K562 (cell line): Measurements from ENCODE around the gene COX6B2. TPM values are rescaled to one million over a fixed set of nuclear protein-coding genes. Genes with fewer than 3 reads are reported as not detected.

ENCODE experiments used
- ATAC-seq: fragments of 200-7000 bp; cut with Tn5 transposase; 3 replicates; pipeline ENCODE4 v1.9.1; 2020; ENCODE audit warnings: moderate library complexity
- BruUV-seq: library from RNA; stranded (reverse); fragments of 400-500 nt; replicated peaks from 2 replicates; lab custom pipeline; 2021; lab: Mats Ljungman, UMichigan
- CTCF ChIA-PET: fragments of 300-600 bp; formaldehyde crosslinking; extraction: SDS; loops from one replicate; lab custom pipeline; 2021; ENCODE audit warnings: low intra/inter-chr PET ratio; lab: Yijun Ruan, JAX
- POLR2A ChIA-PET: fragments of 300-600, 350-650 bp; sonication (Branson Sonifier 250); formaldehyde crosslinking; extraction: SDS; loops from one replicate; lab custom pipeline; 2021; ENCODE audit warnings: antibody characterized with exemption, inconsistent platforms; lab: Yijun Ruan, JAX
- DNase-seq, 4 experiments: peaks; one replicate each; pipeline versions ENCODE4 v3.0.0 to v3.0.0-alpha.2; 2011 to 2018; ENCODE audit warnings: low spot score in 3 of 4, mixed read lengths in 3 of 4; ENCODE audit errors: extremely low read depth in 1 of 4
- FAIRE-seq: peaks from 2 replicates; lab custom pipeline; 2011; peaks lifted over from hg19 to GRCh38; lab: Jason Lieb, UNC
- H2AFZ ChIP-seq: 2 replicates; pipeline ENCODE4 v1.6.0; 2011; ENCODE audit warnings: low read depth, low read length, control low read depth, inconsistent platforms
- H3K27ac ChIP-seq: fragments of 200-600 bp; 3 replicates; pipeline ENCODE4 v1.8.0; 2011; ENCODE audit warnings: low read depth, mild to moderate bottlenecking, control low read depth, inconsistent platforms, low read length, moderate library complexity, mixed read lengths; ENCODE audit errors: extremely low read depth
- H3K27me3 ChIP-seq, 2 experiments: fragments of 300-600 bp in 1 of 2; 2 replicates in 1 of 2; 3 replicates in 1 of 2; pipeline versions ENCODE4 v1.6.0 to v1.8.0; 2011; ENCODE audit warnings: inconsistent platforms in 2 of 2, low read length in 2 of 2, mild to moderate bottlenecking in 1 of 2, mixed read lengths in 1 of 2, moderate library complexity in 1 of 2; ENCODE audit not compliant: control insufficient read depth in 2 of 2, insufficient read depth in 2 of 2
- H3K36me3 ChIP-seq: fragments of 300-600 bp; 3 replicates; pipeline ENCODE4 v1.8.0; 2011; ENCODE audit warnings: mild to moderate bottlenecking, low read length, inconsistent platforms; ENCODE audit not compliant: control insufficient read depth, insufficient read depth
- H3K4me1 ChIP-seq, 2 experiments: fragments of 200-600 bp in 1 of 2; replicated peaks in 1 of 2; 2 replicates in 1 of 2; 3 replicates in 1 of 2; pipeline versions ENCODE4 v1.5.1 to v1.8.0; 2011; ENCODE audit warnings: inconsistent platforms in 2 of 2, low read length in 2 of 2, mild to moderate bottlenecking in 1 of 2, mixed read lengths in 1 of 2, moderate library complexity in 1 of 2; ENCODE audit not compliant: control insufficient read depth in 2 of 2, insufficient read depth in 2 of 2
- H3K4me2 ChIP-seq: 2 replicates; pipeline ENCODE4 v1.6.1; 2011; ENCODE audit warnings: low read length, control low read depth, inconsistent platforms, mixed read lengths; ENCODE audit not compliant: insufficient read depth
- H3K4me3 ChIP-seq: fragments of 200-600 bp; sonication (generic), shearing (Covaris generic); 2 replicates; pipeline ENCODE4 v1.5.1; 2016; ENCODE audit warnings: control low read depth, inconsistent platforms
- H3K79me2 ChIP-seq: fragments of 200-600 bp; 3 replicates; pipeline ENCODE4 v1.8.0; 2011; ENCODE audit warnings: low read length, inconsistent platforms; ENCODE audit not compliant: control insufficient read depth, insufficient read depth
- H3K9ac ChIP-seq, 2 experiments: 2 replicates each; pipeline versions ENCODE4 v1.6.0 to v1.6.1; 2011; ENCODE audit warnings: low read depth in 2 of 2, low read length in 2 of 2, control low read depth in 1 of 2, inconsistent platforms in 1 of 2, mild to moderate bottlenecking in 1 of 2, mixed read lengths in 1 of 2; ENCODE audit not compliant: insufficient read depth in 1 of 2
- H3K9me1 ChIP-seq: one replicate; pipeline ENCODE4 v1.6.0; 2011; ENCODE audit warnings: inconsistent platforms, mild to moderate bottlenecking, low read length, moderate library complexity; ENCODE audit not compliant: control insufficient read depth, insufficient read depth
- H3K9me3 ChIP-seq: replicated peaks from 2 replicates; pipeline ENCODE4 v1.5.1; 2011; ENCODE audit warnings: low read depth, low read length, inconsistent platforms; ENCODE audit not compliant: control insufficient read depth, insufficient read depth
- H4K20me1 ChIP-seq: replicated peaks from 2 replicates; pipeline ENCODE4 v1.6.1; 2011; ENCODE audit warnings: low read length, inconsistent platforms, mixed read lengths; ENCODE audit not compliant: control insufficient read depth, insufficient read depth
- BCOR ChIP-seq: fragments of 450-650 bp; IDR thresholded peaks from 2 replicates; pipeline ENCODE4 v1.6.1; 2016
- HDGF ChIP-seq: fragments of 450-650 bp; IDR thresholded peaks from 2 replicates; pipeline ENCODE4 v1.6.1; 2016
- HNRNPH1 ChIP-seq: fragments of 200-400 bp; formaldehyde crosslinking; optimal IDR thresholded peaks from 2 replicates; pipeline ENCODE3; 2017; ENCODE audit warnings: low read depth, mild to moderate bottlenecking, low read length, moderate library complexity
- POLR2AphosphoS5 ChIP-seq: IDR thresholded peaks from 2 replicates; pipeline ENCODE4 v1.6.1; 2011; ENCODE audit warnings: mild to moderate bottlenecking, low read depth, low read length, moderate library complexity; ENCODE audit not compliant: control insufficient read depth, insufficient read depth
- POLR2G ChIP-seq: fragments of 200-400 bp; formaldehyde crosslinking; IDR thresholded peaks from 2 replicates; pipeline ENCODE4 v1.6.1; 2017; ENCODE audit warnings: low read depth, mild to moderate bottlenecking, antibody characterized with exemption, low read length, moderate library complexity
- ZNF318 ChIP-seq, 2 experiments: fragments of 450-650 bp; IDR thresholded peaks; 2 replicates each; pipeline ENCODE4 v1.6.1; 2016; ENCODE audit warnings: mild to moderate bottlenecking in 2 of 2, borderline replicate concordance in 1 of 2, low read depth in 1 of 2, moderate library complexity in 1 of 2
- WGBS: fragments of 100-300 bp; shearing (Covaris generic); methylation state at CpG from one replicate; pipeline ENCODE4 v1.1.6; 2016; ENCODE audit warnings: low coverage, mixed read lengths; ENCODE audit not compliant: insufficient coverage; ENCODE audit errors: missing lambda C conversion rate; 5-methylcytosine and 5-hydroxymethylcytosine counted together
- in situ Hi-C: fragments of 300-500 bp; cut with MboI; formaldehyde crosslinking; loops from 4 replicates; pipeline ENCODE4 v1.15.0; 2018; ENCODE audit warnings: inconsistent platforms, mixed read lengths
- intact Hi-C: fragments of 100-400 bp; cut with micrococcal nuclease; formaldehyde crosslinking; loops from 2 replicates; pipeline ENCODE4 v1.14.2; 2022
- polyA plus RNA-seq, 8 experiments: library from polyadenylated mRNA; depleted of rRNA in 4 of 8; stranded (reverse) in 5 of 8; unstranded in 3 of 8; fragments of >200 nt; fragmentation: Nextera tagmentation in 2 of 8; fragmentation: Illumina TruSeq in 1 of 8; extraction: Ambion mirVana in 2 of 8; extraction: Trizol in 1 of 8; gene quantifications; 2 replicates each; pipeline versions ENCODE4 v1.2.1 to v1.2.3, GENCODE V29; 2011 to 2014; ENCODE audit warnings: inconsistent platforms in 1 of 8, missing spikeins in 1 of 8
- total RNA-seq, 7 experiments: library from RNA; depleted of rRNA in 6 of 7; stranded (reverse); fragments of >200 nt in 6 of 7; fragmentation: Illumina TruSeq in 2 of 7; extraction: Trizol in 2 of 7; gene quantifications; 2 replicates each; pipeline versions ENCODE4 v1.2.1 to v1.2.3, GENCODE V29; 2011 to 2021; ENCODE audit warnings: low replicate concordance in 1 of 7

The COX6B2 gene
- total and polyA plus RNA-seq, 9 of the 15 experiments (the other 6 are each of a cell fraction or from before 2014, with no cell fraction given), result 0.40 to 2.5 (median 0.83) TPM

- TF ChIP-seq HNRNPH1, result no peak
- TF ChIP-seq, all 486 proteins: peak for 0
Measured at GRCh38 chr19:55309448-55309847, 45.1 kb downstream of the COX6B2 start (continued).

- POLR2A ChIA-PET, result no interaction called here
- CTCF ChIA-PET, result no interaction called here
- intact Hi-C loops, result no loop called here
Measured at GRCh38 chr19:55308281-55308680, 46.2 kb downstream of the COX6B2 start.

GRCh38 chr19:55306712-55307111 lies 47.8 kb downstream of the COX6B2 start:
- no peaks in the 10 kb centered on the region for H3K27me3 ChIP-seq
- H3K4me2 ChIP-seq, result no peak overlapping the region
- TF ChIP-seq BCOR (0 out of 2 replicates have a peak, but pooled peaks have one; percentile 31), ZNF318 (IDR thresholded peaks at IDR 0.05; ENCODE audit: borderline replicate concordance in 1 of 2, low read depth in 1 of 2) (no peak), POLR2AphosphoS5 (no peak)
- H3K9ac ChIP-seq, result no peak overlapping the region
- no peaks in the 10 kb centered on the region for H3K9me1 ChIP-seq
- H3K36me3 ChIP-seq, result peaks cover 5% of the 10 kb centered on the region; the same call in 1 of the 3 replicates
- no peaks in the 10 kb centered on the region for H4K20me1 ChIP-seq
- no TSS peak for BruUV-seq
- WGBS, result 59% methylated on average over 3 of the region's 3 CpGs
- in situ Hi-C loops (no loop called here), intact Hi-C loops (no loop called here)
- ChIA-PET POLR2A (interaction anchor here (1.0 to 1.1 kb wide), 2 partner anchors 12 to 101 kb away, joined by 3 read pairs; partner anchors contain the start of gene UBE2S), CTCF (no interaction called here)
- H3K79me2 ChIP-seq, result no peaks in the 10 kb centered on the region
- no peak for FAIRE-seq
- no peak for ATAC-seq
- no peak overlapping the region for H3K27ac ChIP-seq
- H3K4me1 ChIP-seq, result peaks cover 0 to 46% of the 10 kb centered on the region in 2 experiments; a peak in 3 of 5 replicates
- no peaks in the 10 kb centered on the region; the same call in 1 of the 2 replicates for H3K9me3 ChIP-seq
- no peak overlapping the region for H3K4me3 ChIP-seq
- H2AFZ ChIP-seq, result no peak overlapping the region
- DNase-seq, result no peak

More at GRCh38 chr19:55308281-55308680, 46.2 kb downstream of the COX6B2 start:
- WGBS, result 70% methylated on average over 7 of the region's 11 CpGs
- Histone ChIP-seq H2AFZ (no peak overlapping the region), H3K79me2 (no peaks in the 10 kb centered on the region), H3K9ac (peak overlapping the region in 1 of 2 experiments; percentile 40; a peak in 1 of 4 replicates), H3K4me1 (peaks cover 0 to 47% of the 10 kb centered on the region in 2 experiments; a peak in 3 of 5 replicates), H3K4me3 (no peak overlapping the region), H3K9me3 (no peaks in the 10 kb centered on the region; the same call in 1 of the 2 replicates), H3K9me1 (no peaks in the 10 kb centered on the region), H3K27ac (no peak overlapping the region), H3K4me2 (no peak overlapping the region), H3K36me3 (peaks cover 5% of the 10 kb centered on the region; the same call in 1 of the 3 replicates), H3K27me3 (no peaks in the 10 kb centered on the region), H4K20me1 (no peaks in the 10 kb centered on the region)
- DNase-seq, result no peak
- TF ChIP-seq HDGF (no peak), POLR2G (0 out of 2 replicates have a peak, but pooled peaks have one; percentile 24)
- in situ Hi-C loops, result no loop called here
- FAIRE-seq, result no peak
- no TSS peak for BruUV-seq
- ATAC-seq, result no peak
